Stimulated activated CD4-positive, alpha-beta T cell treated with anti-CD3 and anti-CD28 coated beads, Interleukin-2, amount 100 ng/mL, for 4 hours (primary cell): ENCODE measurements around the gene PDGFD.

Experiments
- DNase-seq: peaks from one replicate; pipeline ENCODE4 v3.0.0-alpha.2; 2020; ENCODE audit warnings: low read depth

PDGFD gene

DNA sequence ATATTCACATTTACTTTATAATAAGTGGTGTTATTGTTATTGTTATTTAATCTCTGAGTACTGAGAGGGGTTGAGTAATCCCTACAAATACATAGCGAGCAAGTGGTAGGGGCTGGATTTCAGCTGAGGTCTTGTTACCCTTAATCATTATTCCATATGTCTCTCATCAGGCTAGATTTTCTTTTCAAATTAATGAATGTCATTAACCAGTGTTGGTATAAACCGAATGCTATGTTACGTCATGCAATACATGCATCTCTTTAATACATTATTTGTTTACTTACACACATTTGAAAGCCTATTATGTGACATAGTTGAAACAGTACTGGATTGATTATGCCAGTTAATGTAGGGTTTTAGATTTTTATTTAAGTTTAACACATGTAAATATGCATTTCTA is 18.9 kb downstream of the PDGFD start:
- no peak for DNase-seq

DNA sequence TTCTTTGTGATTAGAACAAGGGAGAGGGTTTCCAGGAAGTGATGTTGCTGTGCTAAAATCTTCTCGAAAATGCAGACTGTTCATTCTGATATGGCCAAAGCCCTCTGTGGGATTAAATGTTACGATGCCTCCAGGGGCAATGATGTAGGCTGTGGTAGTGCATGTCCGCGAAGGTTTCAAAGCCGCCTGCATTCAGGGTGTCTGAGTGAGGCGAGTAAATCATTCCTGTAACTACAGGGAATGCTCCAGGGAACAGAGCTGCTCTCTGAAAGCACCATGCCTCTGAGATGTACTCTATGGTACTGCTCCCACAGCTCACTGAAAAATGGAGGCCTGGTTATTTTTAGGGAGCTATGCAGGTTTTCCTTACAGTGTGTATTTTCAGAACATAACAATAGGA is 21.2 kb downstream of the PDGFD start:
- no peak for DNase-seq

DNA sequence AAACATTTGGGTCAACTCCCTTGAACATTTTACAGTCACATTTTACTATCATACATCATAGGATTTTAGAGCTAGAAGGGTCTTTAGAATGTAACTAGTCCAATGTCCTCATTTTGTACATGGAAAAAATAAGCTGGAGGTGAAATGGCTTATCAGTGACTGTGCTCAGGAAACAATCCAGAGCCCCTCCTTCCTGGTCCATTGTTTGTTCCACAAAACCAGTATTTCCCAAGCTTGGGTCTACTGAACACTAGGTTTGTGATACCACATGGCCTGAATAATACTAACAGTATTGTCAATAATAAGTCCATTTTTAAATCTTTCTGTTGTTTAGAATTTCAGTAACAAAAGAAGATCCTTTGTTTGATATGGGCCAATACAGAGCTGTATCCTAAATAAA is 27.1 kb downstream of the PDGFD start:
- DNase-seq: no peak

GRCh38 chr11:104134745-104135144 is 29.2 kb downstream of the PDGFD start:
- DNase-seq: no peak

GRCh38 chr11:104130161-104130560 is 33.8 kb downstream of the PDGFD start:
- DNase-seq: no peak

GRCh38 chr11:104129145-104129544 is 34.8 kb downstream of the PDGFD start:
- no peak for DNase-seq

DNA sequence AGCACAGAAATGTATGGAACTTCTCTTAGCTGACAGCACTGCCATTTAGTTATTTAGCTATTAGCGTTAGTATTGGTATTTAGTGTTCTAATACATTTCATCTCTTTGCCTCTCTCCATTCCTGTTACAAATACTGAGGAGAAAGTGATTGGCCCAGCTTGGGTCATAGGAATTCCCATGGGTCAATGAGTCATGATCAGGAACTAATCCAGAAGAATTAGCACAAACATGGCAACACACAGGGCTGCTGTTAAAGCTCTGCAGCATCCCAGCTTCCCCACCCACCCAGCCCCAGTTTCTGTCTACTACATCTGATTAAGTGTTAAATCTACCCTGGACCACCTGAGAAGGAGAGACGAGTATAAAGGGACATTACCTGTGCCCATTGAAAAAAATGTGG is 36.1 kb downstream of the PDGFD start:
- DNase-seq: no peak

GRCh38 chr11:104126464-104126863 is 37.5 kb downstream of the PDGFD start:
- no peak for DNase-seq

- no peak for DNase-seq
Observed at GRCh38 chr11:104124979-104125378, 39.0 kb downstream of the PDGFD start.

GRCh38 chr11:104122836-104123235 is 41.1 kb downstream of the PDGFD start:
- no peak for DNase-seq

- DNase-seq: no peak
Observed at GRCh38 chr11:104122011-104122635, 41.8 kb downstream of the PDGFD start.

- DNase-seq: no peak
Observed at GRCh38 chr11:104120493-104121137, 43.3 kb downstream of the PDGFD start.

DNA sequence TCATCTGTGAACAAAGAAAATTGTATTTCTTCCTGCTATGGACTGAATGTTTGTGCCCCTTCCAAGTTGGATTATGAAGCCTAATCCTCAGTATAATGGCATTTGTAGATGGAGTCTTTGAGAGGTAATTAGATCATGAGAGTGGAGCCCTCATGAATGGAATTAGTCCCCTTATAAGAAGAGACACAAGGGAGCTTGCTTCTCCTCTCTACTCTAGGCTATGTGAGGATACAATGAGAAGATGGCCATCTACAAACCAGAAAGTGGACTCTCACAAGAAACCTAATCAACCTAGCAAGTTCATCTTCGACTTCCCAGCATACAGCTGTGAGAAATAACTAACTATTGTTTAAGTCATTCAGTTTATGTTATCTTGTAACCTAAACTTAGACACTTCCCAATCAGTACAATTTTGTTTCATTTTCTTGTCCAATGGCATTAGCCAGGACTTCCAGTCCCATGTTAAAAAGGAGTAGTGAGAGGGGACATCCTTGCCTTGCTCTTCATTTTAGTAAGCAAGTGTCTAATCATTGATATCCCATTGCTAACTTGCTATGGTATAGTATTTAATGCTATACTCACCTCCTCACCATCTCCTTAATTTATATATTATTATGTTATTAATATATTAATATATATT is 45.7 kb downstream of the PDGFD start:
- DNase-seq: no peak

- DNase-seq: no peak
Observed at GRCh38 chr11:104113541-104113940, 50.4 kb downstream of the PDGFD start.

GRCh38 chr11:104106136-104106754 is 57.7 kb downstream of the PDGFD start:
- no peak for DNase-seq

- no peak for DNase-seq
Observed at GRCh38 chr11:104105155-104105554, 58.8 kb downstream of the PDGFD start.

DNA sequence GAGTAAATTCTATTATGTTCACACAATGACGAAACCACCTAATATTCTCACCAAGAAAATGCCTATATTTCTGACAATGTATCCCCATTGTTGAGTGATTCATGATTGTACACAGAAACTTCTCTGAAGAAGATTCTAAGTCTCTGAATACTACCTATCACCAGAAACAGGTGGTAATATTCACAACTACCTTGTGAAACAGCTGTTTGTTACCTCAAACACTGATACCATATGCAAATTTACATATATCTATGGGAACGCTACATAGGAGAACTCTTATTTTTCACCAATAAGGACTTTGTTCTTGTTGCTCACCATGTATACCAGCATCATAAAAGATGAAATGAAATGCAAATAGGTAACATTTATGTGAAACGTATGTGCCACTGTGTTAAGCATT is 59.3 kb downstream of the PDGFD start:
- no peak for DNase-seq

GRCh38 chr11:104104201-104104600 is 59.7 kb downstream of the PDGFD start:
- no peak for DNase-seq

GRCh38 chr11:104098555-104098954 is 65.4 kb downstream of the PDGFD start:
- no peak for DNase-seq

GRCh38 chr11:104098132-104098531 is 65.8 kb downstream of the PDGFD start:
- DNase-seq: no peak

- DNase-seq: no peak
Observed at GRCh38 chr11:104096900-104097299, 67.0 kb downstream of the PDGFD start.

- DNase-seq: no peak
Observed at GRCh38 chr11:104095791-104096190, 68.2 kb downstream of the PDGFD start.

GRCh38 chr11:104094576-104094975 is 69.4 kb downstream of the PDGFD start:
- DNase-seq: no peak
